NCI-H526 treated with DMSO at 0.1 percent for 48 hours (cell line): ENCODE data around the gene STARD13.

Experiments used
- DNase-seq: peaks from one replicate; lab custom pipeline; 2025; lab: John Stamatoyannopoulos, UW

Gene STARD13

DNA sequence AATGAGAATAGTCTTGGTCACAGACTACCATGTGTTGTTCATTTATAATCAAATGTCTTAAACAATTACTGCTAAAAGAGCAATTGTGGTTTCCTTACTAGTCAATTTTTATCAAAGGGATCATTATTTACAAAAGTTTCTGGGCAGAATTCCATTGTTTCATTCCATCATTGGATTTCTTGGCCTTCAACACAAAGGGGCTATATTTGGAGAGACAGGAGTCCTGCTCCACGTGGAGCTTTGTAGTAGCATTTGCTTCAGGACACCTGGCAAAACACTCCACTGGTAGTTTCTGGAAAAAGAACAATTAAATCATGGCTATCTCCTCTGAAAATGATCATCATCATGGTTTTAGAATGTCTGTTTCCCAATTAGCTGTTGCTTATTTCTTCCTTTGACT, 22.3 kb upstream of the STARD13 start:
- no peak for DNase-seq

DNA sequence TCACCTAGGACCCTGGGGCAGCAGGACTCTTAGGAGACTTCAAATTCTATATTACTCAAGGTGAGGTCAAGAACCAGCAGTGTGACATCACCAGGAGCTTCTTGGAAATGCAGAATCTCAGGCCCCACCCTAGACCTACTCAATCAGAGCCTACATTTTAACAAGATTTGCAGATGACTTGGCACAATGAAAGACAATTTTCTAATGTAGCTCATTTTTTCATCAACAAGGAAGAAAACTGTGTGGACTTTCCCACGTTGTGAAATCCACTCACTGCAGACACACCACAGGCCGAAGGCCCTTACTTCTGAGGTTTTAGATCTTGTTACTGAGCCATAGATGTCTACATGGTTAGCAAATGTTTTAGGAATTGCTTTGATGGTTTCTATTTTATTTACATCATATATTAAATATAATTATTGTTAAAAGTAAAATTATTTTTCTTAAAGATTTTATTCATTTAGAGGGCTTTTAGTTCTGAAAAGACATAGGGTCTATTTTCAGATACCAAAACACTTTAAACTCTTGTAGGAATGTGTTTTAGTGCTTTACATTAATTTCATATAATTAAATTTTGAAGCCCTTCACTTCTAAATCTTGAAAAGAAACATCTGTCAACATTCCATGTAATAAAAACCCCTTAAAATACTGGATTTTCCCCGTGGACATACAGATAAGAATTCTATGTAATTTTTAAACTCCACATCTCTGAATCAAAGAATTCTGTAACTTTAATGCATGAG, 18.5 kb upstream of the STARD13 start:
- no peak for DNase-seq

DNA sequence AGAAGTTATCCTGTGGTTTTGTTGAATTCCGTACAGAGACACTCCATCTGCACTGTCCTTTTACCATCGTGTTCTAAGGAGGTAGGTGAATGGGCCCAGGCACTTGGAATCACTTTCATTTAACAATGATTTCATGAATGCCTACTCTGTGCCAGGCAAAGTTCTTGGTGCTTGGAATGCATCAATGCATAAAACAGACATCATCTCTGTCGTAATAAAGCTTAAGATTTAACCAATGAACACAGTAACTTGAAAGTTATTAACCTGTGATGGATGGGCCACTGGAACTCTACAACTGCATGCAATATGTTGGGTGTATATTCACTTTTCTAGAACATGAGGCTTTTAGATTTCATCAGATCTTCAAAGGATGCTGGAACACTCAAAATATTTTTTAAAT, 14.1 kb upstream of the STARD13 start:
- DNase-seq: no peak

DNA sequence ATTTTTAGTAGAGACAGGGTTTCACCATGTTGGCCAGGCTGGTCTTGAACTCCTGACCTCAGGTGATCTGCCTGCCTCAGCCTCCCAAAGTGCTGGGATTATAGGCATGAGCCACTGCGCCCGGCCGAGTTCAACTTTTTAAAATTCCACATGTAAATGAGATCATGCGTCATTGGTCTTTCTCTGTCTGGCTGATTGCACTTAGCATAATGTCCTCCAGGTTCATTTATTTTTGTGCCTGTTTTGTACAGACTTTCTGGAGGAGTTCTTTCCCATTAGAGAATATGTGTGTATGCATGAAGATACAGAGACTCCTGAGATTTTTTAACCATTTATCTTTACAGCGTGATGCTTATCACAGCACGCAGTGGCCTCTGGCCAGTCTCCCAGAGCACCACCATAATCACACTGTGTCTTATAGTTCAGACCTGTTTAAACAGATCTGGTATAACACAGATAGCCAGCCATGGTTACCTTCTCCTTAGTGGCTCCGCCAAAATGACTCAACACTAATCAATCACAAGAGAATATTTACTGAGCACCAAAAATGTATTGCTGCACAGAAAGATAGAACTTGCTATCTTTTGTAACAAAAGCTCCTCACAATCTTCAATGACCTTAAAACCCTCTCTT, 11.4 kb upstream of the STARD13 start:
- DNase-seq: no peak

DNA sequence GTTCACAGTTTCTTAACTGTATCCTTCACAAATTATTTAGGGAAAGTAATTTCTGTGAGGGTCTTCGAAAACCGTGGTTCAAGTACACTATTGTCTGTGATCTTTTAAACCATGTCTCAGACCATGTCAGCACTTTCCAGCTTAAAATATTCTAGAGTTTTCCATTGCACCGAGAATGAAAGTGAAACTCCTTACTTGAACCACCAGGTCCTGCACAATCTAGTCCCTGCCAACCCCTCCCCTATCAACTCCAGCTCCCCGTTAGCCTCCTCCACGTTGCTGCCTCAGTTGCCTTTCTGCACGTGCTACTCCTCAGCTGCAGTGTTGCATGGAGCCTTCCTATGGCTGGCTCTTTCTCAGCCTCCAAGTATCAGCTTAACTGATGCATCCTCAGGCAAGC, 7.2 kb upstream of the STARD13 start:
- DNase-seq: no peak

DNA sequence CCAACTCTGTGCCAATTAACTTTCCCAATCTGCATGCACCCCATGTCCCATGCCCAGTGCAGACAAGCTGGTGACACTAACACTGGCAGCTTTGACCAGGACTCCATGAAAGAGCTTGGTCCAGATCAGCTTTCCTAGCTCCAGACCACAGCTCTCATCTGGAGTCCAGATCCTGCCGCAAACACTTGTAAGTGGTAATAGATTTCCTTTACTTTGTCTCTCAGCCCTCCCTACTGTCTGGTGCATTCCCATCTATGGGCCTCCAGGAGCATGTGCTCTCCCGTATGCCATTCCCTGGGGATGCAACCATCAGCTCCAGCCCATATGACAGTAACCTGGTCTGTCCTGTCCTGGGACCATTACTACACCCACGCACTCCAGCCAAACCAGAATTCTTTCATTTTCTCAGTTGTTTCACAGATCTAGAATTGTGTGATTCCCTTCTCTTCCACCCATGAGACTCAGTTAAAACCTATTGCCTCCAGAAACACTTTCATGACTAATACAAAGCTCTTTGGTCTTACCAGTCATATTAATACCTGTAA, 4.9 kb upstream of the STARD13 start:
- DNase-seq: no peak

DNA sequence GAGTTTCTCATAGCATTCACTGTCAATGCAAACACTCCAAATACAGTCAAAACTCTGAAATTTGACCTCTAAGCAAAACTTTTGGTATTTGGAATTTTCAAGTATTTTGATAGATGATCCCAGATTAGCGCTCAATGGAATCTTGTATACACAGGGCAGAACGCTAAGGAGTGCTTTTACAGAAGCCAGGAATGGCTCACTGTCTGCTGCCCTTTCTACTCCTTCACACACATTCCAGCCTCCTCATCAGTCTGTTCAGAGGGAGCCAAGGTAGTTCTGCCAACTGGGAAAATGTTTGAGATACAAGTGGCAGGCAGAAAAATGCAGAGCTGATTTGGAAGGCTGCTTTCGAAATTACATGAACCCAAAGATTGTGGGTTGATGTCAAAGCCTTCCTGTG, 4.4 kb upstream of the STARD13 start:
- no peak for DNase-seq

DNA sequence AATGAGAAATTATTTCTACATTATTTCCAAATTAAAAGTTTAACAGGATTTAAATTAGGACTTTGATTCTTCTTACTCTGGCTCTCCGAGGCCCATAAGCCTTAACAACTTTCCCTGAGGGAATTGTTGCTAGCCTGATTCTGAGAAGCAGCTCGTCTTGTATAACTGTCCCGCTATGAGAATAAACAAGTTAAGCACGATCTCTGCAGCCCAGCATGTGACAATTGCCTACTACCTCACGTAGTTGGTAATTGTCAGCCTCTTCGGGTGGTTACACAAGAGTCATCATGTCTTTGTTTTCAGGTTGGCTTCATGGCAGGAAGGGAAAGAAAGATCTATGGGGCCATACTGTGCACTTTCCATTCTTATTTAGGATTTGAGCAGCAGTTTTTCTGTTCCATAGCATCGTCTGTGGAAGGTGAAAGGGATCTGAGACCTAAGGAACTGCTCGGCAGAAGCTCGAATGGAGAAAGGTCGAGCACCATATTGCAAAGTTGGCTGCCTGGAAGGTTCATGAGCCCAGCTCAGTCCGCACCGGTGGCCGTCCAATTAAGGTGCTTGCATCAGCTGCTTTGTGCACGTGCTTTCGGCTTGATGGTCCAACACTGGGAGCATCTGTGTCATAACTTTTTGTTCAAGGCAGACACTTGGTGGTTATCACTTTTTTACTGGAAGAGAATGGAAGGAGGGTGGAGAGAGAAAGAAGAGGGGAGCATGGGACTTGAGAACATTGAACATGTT, 1.8 kb upstream of the STARD13 start:
- DNase-seq: no peak

DNA sequence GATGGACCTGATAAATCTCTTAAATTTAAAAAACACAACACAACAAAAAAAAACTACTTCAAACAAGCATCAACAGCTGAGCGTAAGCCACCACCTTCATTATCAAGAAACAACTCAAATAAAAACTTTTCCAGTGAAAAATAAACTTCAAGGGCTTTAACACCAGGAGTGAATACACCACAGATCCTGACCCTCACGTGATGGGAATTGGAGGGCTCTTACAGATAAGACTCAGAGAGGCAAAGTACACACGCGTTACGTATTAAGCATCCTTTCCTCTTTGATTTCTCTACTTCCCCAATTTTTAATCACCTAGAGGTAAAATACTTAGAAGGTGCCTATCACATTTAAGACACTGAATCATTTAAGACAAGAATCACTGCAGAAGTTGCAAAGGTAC, 573 bp upstream of the STARD13 start:
- DNase-seq: no peak

DNA sequence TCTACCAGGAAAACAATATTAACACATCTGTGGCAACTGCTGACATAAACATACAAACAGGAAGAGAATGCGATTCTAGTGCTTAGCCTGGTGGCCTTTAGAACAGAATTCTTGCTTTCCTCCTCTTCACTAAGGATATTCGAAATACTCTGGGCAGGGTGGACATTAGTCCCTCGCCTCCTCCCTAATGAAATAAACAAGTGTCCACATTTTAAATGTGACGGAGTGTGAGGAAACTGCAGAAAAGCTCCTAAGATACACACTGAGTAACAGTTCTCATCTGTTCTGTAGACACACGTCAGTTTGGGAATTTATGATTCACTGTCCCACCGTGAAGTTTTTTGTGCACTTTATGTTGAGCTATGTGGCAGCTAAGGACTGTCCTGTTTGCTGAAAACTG, 639 bp downstream of the STARD13 start:
- no peak for DNase-seq

DNA sequence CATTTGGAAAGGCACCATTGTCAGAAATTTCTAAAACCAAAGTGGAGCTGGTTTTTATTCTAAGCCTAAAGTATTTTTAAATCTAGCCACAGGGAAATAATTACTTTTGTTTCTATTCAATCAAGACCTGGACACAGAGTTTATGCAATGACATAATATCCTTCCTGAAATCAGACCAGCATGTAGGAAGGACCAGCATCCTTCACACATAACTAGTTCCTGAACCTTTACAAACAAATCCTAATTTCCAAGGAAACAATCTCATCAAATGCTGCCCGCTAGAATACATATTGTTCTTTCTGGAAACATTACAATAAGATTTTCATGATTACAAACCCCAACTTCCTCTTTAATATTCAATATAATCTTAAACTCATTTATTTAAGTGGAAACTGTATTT, 1.5 kb downstream of the STARD13 start:
- DNase-seq: no peak

DNA sequence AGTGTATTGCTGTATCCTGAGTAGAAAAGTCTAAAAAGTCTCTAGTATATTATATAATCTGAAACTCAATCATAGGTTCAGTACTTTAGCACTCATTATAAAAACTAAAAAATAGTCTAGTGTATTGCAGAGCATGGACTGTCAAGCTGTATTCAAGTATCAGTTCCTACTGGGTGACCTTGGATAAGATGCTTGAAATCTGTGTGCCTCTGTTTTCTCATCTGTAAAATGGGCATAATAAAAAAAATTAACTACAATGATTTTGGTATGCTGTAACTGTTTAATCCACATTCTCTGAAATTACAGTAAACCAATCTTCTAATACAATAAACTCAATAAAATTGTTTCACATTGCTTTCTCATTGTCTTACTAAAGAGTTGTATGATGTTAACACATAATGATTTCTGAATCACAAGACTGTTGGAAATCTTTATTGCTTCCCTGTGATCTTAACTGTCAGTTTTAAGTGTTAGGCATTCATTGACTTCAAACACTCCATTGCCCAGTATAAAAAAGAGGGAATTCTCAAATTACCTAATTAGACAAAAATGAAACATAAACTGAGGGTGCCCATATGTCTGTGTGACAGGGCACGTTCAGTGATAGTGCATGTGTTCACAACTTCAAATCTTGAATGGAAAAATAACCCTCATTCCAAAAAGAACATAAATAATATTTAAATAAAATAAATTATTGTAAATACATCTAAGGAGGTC, 2.2 kb downstream of the STARD13 start:
- no peak for DNase-seq

DNA sequence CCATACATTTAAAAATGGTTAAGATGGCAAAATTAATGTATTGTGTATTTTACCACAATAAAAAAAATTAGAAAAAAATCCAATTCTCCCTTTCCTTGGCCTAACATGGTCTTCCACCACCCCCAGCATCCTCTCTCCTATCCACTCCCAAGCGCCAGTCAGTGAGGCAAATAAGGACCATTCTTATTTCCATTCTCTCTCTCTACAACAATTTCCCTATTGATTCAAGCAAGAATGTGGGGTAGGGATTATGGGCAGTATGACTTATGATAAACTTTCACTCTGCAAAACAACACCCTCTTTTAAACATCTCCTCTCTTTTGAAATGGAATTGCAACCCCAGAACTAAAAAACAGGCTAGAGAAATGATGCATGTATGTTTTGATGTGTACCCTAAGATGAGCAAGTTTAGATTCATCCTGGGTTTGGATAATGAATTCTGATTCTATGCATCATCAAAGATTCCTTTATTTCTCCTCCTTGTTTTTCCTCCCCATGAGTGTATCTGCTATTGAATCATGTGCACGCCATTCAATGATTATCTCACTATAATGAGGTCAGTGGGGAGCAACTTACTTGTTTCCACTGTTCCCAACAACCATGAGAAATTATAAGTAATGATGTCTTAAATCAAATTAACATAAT, 3.5 kb downstream of the STARD13 start:
- DNase-seq: no peak

DNA sequence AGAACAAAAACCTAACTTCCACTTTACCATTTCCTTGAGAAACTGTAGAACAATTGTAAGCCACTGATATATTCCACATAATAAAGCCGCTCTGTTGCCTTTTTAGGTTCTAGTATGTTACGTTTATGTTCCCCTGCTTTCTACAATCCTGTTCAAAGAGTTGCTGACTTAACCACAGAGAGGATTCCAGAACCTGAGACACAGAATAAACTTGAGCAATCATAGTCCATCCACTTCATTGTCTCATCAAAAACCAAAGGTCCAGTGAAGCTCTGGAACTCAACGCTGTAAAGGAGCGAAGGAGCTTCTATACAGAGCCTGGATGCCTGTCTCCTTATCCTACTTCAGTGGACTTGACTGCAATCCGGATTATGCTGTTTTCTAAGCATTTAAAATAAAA, 4.6 kb downstream of the STARD13 start:
- no peak for DNase-seq

DNA sequence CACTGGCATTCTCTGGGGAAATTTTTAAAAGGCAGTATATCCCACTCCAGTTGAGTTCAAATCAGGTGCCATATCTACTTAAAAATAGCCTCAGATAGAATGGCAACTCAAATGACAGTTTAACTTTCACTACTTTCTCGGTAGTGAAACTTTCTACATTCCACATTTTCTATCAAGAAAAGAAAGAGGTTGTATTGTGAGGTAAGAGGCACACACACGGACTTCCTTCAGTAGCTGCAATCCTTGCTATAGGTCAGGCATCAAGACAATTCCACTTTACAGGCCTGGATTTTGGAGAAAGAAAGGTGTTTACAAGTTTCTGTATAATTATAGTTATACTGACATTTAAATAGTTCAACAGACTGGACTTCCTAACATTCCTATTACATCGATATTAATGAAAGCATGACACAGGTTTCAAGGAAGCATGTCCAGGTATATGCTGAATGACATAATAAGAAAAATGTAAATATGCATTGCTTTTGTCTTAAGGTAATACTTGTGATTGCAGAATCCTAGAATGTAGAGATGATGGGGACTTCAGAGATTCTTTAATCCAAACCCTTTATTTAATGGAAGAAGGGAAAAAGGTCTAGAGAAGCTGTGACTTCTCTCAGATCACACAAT, 5.2 kb downstream of the STARD13 start:
- DNase-seq: no peak

DNA sequence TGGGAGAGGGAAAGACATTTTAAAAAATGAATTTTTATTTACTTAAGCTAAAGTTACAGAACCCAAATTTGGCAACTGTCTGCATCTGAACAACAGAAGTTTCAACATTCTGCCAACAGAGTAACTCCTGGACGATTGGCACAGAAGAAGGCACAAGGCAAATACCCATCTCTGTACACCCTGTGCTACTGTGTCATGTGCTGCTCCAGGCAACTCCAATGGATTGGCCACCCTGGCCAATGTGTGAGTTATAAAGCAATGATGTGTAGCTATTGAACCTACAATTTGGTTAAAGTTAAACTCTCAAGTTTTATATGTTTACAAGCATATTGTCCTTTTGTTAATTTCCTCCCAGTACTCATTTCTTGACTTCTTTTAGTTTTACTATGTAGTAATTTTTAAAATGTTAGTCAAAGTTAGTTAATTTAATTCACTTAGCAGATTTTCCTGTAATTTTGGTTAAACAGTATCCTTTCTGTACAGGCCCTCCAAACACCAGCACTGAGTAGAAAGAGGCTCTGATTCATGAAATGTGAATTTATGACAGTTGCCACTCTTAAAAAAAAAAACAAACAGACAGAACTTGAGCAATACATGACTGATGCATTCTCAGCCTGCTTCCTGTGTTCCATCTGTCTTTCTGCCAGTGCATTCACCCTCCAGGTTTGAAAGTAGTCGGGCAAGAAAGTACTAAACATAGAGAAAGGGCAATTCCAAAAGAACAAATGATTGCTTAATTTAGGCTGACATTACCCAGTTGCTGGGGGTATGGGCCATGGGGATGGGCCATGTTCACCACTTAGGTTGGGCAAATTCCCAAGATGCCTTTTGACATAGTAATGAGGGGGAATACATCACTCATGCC, 5.9 kb downstream of the STARD13 start:
- no peak for DNase-seq

DNA sequence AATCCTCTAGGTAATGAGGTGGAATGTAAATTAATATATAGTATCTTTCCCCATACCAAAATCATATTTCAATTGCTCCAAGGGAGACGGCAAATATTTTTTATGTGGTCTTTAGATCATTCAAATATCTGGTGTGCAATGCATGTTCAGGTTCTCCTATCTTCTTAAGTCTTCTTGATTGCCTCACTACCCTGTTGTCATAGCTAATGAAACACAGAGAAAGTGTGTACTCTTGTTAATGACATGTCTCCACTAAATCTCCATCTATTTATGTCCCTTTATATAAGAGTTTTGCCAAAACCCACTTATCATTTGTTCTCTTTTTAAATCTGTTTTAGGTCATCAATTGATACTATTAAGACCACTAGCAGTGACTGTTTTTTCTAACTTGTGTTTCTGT, 6.6 kb downstream of the STARD13 start:
- DNase-seq: no peak

DNA sequence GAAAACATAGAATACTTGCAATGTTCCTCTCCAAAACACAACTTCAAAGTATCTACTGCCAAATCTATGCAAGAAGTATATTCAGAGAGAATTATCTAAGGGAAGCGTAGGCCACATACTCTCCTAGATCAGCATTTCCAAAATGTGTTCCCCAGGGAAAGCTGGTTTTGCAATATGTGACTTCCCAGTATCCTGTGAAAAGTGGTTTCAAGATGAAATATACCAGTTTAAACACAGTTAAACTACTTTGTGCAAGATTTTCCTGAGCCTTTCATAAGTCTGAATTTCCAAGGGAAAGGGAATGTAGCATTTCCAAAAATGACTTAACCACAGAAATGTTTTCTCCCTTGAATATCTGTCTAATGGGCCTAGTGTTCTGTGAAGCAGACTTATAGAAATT, 7.6 kb downstream of the STARD13 start:
- DNase-seq: no peak

DNA sequence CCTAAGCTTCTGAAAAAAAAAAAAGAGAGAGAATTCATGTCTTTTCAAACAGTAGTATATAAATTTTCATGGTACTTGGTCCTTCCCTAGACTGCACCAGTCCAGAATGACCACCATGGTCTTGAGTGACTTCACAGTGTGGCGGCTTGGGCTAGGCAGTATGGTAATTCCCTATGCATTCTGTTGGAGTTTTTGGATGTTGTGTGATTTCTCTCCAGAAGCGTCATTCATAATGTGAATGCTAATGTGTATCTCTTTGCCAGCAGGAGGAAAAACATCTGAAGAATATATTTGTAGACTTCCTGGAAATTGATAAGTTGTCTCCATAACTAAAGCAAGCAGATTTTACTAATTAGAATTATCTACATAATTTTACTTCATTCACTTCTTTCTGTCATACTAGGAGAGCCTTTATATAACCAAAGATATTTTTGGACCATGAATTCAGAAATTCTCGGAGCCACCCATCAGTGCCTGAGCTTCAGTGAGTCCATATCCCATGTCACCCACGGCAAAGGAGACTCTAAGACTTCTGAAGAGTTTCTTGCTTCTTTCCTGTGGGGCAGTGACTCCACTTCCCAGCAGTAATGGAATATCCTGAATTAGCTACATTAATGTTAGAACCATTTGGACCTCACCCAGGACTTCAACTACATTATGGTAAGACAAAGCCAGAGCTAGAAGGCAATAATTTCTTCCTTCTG, 8.4 kb downstream of the STARD13 start:
- DNase-seq: no peak

DNA sequence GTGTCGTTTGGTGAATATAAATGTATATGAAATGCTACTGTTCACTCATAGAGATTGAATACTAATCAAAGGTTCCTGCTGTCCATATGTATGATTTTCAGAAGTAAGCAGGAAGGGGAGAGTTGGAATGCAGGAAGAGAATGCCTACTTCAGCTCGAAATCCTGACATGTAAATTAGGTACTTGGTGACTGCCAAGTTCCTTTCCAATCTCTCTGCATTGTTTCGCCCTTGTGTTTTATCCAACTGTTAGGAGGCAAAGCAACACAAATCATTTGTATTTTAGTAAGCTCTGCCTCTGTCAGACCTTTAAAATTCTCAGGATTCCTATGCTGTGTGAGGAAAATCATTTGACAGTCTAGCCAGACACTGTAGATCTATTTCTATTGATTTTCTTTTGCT, 9.0 kb downstream of the STARD13 start:
- DNase-seq: no peak
